Activated CD4-positive, alpha-beta memory T cell treated with anti-CD3 and anti-CD28 coated beads, Interleukin-2, amount 10 ng/mL, durations not matched to agents 7 days and 5 days (primary cell): ENCODE results near the gene CD247. TPM values are rescaled to one million over a fixed set of nuclear protein-coding genes. Genes with fewer than 3 reads are reported as not detected.

ENCODE experiments used
- CTCF ChIA-PET: fragments of 350-600 bp; sonication (Branson Sonifier 250); formaldehyde crosslinking; loops from one replicate; lab custom pipeline; 2021; ENCODE audit warnings: antibody characterized with exemption, inconsistent platforms; lab: Charles Lee
- POLR2A ChIA-PET: fragments of 350-600 bp; sonication (Branson Sonifier 250); formaldehyde crosslinking; loops from one replicate; lab custom pipeline; 2021; ENCODE audit warnings: antibody characterized with exemption; lab: Charles Lee
- DNase-seq: peaks from one replicate; pipeline ENCODE4 v3.0.0-alpha.2; 2020
- H3K27ac Mint-ChIP-seq: one replicate; pipeline ENCODE4 v1.8.0; 2021; ENCODE audit warnings: mild to moderate bottlenecking, mixed read lengths
- H3K27me3 Mint-ChIP-seq: one replicate; pipeline ENCODE4 v1.8.0; 2021; ENCODE audit warnings: mixed read lengths
- H3K36me3 Mint-ChIP-seq: one replicate; pipeline ENCODE4 v1.8.0; 2021; ENCODE audit warnings: low read depth, mixed read lengths
- H3K4me1 Mint-ChIP-seq: one replicate; pipeline ENCODE4 v1.8.0; 2021; ENCODE audit warnings: mixed read lengths
- H3K4me3 Mint-ChIP-seq: one replicate; pipeline ENCODE4 v1.8.0; 2021; ENCODE audit warnings: mild to moderate bottlenecking, mixed read lengths
- H3K9me3 Mint-ChIP-seq: one replicate; pipeline ENCODE4 v1.8.0; 2021; ENCODE audit warnings: mixed read lengths
- total RNA-seq, 2 experiments: library from RNA; stranded (reverse); gene quantifications; one replicate each; pipeline ENCODE4 v1.2.3, GENCODE V29; 2021

Gene CD247
- total RNA-seq, 2 experiments from 2014 or later: 239 to 242 TPM

DNA sequence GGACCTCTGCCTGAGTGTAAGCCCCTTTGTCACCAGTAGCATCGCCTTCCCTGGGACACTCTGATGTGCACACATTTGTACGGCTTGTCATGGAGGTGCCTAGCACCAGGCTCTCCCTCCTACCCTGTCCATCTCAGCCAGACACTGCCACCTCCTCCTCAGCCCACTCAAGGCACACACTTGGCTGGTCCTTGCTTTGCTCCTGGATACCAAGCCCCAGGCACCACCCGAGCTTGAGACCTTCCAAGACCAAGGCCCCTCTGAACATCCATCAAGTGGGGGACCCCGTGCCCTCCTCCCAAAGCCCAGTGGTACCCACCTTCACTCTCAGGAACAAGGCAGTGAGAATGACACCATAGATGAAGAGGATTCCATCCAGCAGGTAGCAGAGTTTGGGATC lies 78.0 kb downstream of the CD247 start:
- peaks cover 79% of the 10 kb centered on the region for H3K36me3 Mint-ChIP-seq
- no peaks in the 10 kb centered on the region for H3K9me3 Mint-ChIP-seq
- no peaks in the 10 kb centered on the region for H3K27me3 Mint-ChIP-seq
- H3K4me3 Mint-ChIP-seq: no peak overlapping the region
- ChIA-PET CTCF (interaction anchor here (1.3 to 5.2 kb wide), 5 partner anchors 10 to 220 kb away, joined by 4 to 34 read pairs (median 6); partner anchors contain the start of gene POU2F1), POLR2A (interaction anchor here (1.4 to 5.1 kb wide), 3 partner anchors 10 to 79 kb away, joined by 4 to 32 read pairs (median 22); partner anchors contain the start of gene CD247)
- no peak for DNase-seq
- peaks cover 85% of the 10 kb centered on the region for H3K4me1 Mint-ChIP-seq
- peak overlapping the region; percentile 63 for H3K27ac Mint-ChIP-seq

- peak overlapping the region; percentile 93 for H3K27ac Mint-ChIP-seq
- POLR2A ChIA-PET: interaction anchor here (1.4 to 5.1 kb wide), 5 partner anchors 8 to 219 kb away, joined by 4 to 32 read pairs (median 7); no protein-coding TSS in a partner anchor
- H3K4me1 Mint-ChIP-seq: peaks cover 83% of the 10 kb centered on the region
- H3K36me3 Mint-ChIP-seq: peaks cover 82% of the 10 kb centered on the region
- no peaks in the 10 kb centered on the region for H3K9me3 Mint-ChIP-seq
- no peak overlapping the region for H3K4me3 Mint-ChIP-seq
- no peaks in the 10 kb centered on the region for H3K27me3 Mint-ChIP-seq
- DNase-seq: no peak
- CTCF ChIA-PET: interaction anchor here (0.9 to 2.2 kb wide), 6 partner anchors 8 to 171 kb away, joined by 3 to 7 read pairs (median 4); no protein-coding TSS in a partner anchor
These were observed 78.9 kb downstream of the CD247 start for GRCh38 chr1:167439301-167439988.

DNA sequence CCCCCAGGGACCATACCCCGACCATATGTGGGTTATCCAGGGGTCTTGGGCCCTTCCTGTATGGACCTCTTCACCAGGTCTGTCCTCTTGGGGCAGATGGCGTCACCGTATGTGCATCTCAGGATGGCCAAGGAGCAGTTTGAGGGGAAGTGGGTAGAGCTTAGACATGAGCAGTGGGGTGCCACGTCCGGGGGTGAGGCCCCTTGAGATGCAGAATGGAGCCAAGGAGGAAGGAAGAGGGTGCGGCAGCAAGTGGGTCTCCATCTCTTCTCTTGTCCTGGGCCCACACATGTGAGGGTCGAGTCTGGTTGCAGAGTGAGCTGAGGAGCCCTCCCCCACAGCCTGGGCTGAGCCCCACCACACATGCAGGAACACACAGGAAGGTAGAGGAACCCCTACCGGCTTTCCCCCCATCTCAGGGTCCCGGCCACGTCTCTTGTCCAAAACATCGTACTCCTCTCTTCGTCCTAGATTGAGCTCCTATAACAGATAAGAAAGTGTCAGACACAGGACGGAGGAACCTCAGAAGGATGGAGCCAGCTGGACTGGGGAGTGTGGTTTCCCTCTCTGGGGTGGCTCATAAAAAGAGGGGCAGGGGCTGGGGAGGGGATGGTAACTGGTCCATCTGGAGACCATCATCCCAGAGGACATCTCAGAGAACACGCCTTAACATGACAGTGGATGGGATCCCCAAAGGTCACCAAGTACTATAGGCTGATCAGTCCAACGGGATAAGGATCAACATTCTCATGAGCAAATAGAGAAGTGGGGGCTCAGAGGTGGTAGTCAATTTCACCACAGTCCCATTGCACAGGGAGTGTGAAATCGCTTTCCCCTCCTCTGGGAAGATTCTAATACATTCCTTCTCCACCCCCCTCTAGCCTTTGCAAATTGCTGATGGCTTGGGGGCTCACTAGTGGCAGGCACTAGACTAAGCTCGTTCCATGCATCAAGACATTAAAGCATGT lies 79.9 kb downstream of the CD247 start:
- peak overlapping the region; percentile 93 for H3K27ac Mint-ChIP-seq
- H3K4me1 Mint-ChIP-seq: peaks cover 81% of the 10 kb centered on the region
- ChIA-PET POLR2A (interaction anchor here (1.0 to 2.6 kb wide), 9 partner anchors 9 to 218 kb away, joined by 3 to 24 read pairs (median 4); partner anchors contain the start of gene CD247), CTCF (interaction anchor here (0.9 to 2.2 kb wide), 13 partner anchors 9 to 371 kb away, joined by 3 to 11 read pairs (median 4); partner anchors contain the start of genes CD247 and CREG1)
- no peaks in the 10 kb centered on the region for H3K9me3 Mint-ChIP-seq
- peak overlapping the region; percentile 55 for H3K4me3 Mint-ChIP-seq
- DNase-seq: peak; percentile 58
- H3K36me3 Mint-ChIP-seq: peaks cover 80% of the 10 kb centered on the region
- H3K27me3 Mint-ChIP-seq: no peaks in the 10 kb centered on the region

DNA sequence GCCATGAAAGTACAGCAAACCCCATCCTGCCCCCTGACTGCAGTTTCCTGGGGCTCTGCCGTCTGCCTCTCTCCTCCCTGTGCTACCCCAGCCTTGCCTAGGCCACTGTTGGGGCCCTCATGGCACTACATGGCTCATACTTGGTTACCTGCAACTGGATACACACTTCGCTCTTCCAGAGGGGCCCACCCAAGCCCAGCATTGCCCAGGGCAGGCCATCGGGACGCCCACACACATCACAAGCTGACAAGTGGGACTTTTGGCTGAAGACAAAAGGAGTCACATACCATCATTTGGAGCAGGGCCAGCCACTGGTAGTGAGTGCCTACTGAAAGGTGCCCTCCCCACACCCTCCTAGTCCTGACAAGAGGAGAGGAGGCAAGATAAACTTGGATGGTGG lies 82.8 kb downstream of the CD247 start:
- Mint-ChIP-seq H3K4me3 (no peak overlapping the region), H3K27ac (peak overlapping the region; percentile 60), H3K4me1 (peaks cover 55% of the 10 kb centered on the region), H3K27me3 (no peaks in the 10 kb centered on the region), H3K36me3 (peaks cover 82% of the 10 kb centered on the region), H3K9me3 (no peaks in the 10 kb centered on the region)
- ChIA-PET CTCF (no interaction called here), POLR2A (no interaction called here)
- DNase-seq: no peak

- DNase-seq: no peak
- Mint-ChIP-seq H3K27me3 (no peaks in the 10 kb centered on the region), H3K36me3 (peaks cover 83% of the 10 kb centered on the region), H3K4me3 (no peak overlapping the region), H3K9me3 (no peaks in the 10 kb centered on the region), H3K27ac (no peak overlapping the region), H3K4me1 (peaks cover 55% of the 10 kb centered on the region)
- ChIA-PET POLR2A (no interaction called here), CTCF (interaction anchor here (2.6 kb wide), 1 partner anchor 99 kb away, joined by 9 read pairs; no protein-coding TSS in a partner anchor)
These were observed 84.0 kb downstream of the CD247 start for GRCh38 chr1:167434306-167434705.

GRCh38 chr1:167433884-167434283 lies 84.4 kb downstream of the CD247 start:
- CTCF ChIA-PET: interaction anchor here (0.6 to 2.6 kb wide), 2 partner anchors 100 to 375 kb away, joined by 3 to 9 read pairs; no protein-coding TSS in a partner anchor
- no peaks in the 10 kb centered on the region for H3K27me3 Mint-ChIP-seq
- DNase-seq: no peak
- H3K36me3 Mint-ChIP-seq: peaks cover 83% of the 10 kb centered on the region
- peak overlapping the region; percentile 17 for H3K27ac Mint-ChIP-seq
- no peaks in the 10 kb centered on the region for H3K9me3 Mint-ChIP-seq
- peaks cover 56% of the 10 kb centered on the region for H3K4me1 Mint-ChIP-seq
- POLR2A ChIA-PET: interaction anchor here (1.2 kb wide), 1 partner anchor 13 kb away, joined by 3 read pairs; no protein-coding TSS in a partner anchor
- H3K4me3 Mint-ChIP-seq: no peak overlapping the region

- ChIA-PET POLR2A (interaction anchor here (0.8 to 1.2 kb wide), 2 partner anchors 15 kb away, joined by 3 read pairs; no protein-coding TSS in a partner anchor), CTCF (interaction anchor here (1.3 to 2.6 kb wide), 2 partner anchors 101 to 112 kb away, joined by 3 to 9 read pairs; no protein-coding TSS in a partner anchor)
- Mint-ChIP-seq H3K4me3 (no peak overlapping the region), H3K27ac (peak overlapping the region; percentile 55), H3K9me3 (no peaks in the 10 kb centered on the region), H3K36me3 (peaks cover 78% of the 10 kb centered on the region), H3K4me1 (peaks cover 56% of the 10 kb centered on the region), H3K27me3 (no peaks in the 10 kb centered on the region)
- DNase-seq: no peak
These were observed 85.5 kb downstream of the CD247 start for GRCh38 chr1:167432780-167433179.

GRCh38 chr1:167431909-167432650 lies 86.2 kb downstream of the CD247 start:
- POLR2A ChIA-PET: interaction anchor here (0.8 to 1.7 kb wide), 2 partner anchors 14 to 15 kb away, joined by 3 to 6 read pairs; no protein-coding TSS in a partner anchor
- peaks cover 53% of the 10 kb centered on the region for H3K4me1 Mint-ChIP-seq

DNA sequence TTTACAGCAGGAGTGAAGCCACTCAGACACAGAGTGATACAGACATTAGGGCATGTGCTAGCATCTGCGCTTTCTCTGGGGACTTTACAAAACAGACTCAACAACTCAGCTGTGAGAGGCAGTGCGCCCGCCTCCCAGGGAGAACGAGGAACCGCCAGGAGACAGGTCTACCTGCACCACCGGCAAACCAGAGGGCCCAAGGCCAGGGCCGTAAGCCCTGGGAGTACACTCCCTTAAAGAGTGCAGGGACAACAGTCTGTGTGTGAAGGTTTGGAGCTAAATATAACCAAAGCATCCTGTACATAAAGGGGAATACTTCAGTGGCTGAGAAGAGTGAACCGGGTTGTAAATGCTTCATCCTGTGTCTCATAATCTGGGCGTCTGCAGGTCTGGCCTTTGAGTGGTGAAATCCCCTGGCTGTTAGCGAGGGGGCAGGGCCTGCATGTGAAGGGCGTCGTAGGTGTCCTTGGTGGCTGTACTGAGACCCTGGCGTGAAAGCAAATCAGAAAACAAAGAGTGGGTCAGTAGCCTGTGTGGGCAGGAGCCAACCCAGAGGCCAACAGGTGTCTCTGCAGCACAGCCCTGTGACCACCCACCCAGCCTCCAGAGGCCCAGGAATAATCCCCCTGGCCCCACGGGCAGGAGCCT lies 86.9 kb downstream of the CD247 start:
- Mint-ChIP-seq H3K27ac (peak overlapping the region; percentile 47), H3K4me3 (no peak overlapping the region), H3K36me3 (peaks cover 65% of the 10 kb centered on the region), H3K9me3 (no peaks in the 10 kb centered on the region), H3K27me3 (no peaks in the 10 kb centered on the region), H3K4me1 (peaks cover 46% of the 10 kb centered on the region)
- ChIA-PET POLR2A (interaction anchor here (1.1 to 1.7 kb wide), 2 partner anchors 16 to 58 kb away, joined by 3 to 6 read pairs; no protein-coding TSS in a partner anchor), CTCF (no interaction called here)
- no peak for DNase-seq

More at GRCh38 chr1:167431909-167432650, 86.2 kb downstream of the CD247 start:
- H3K9me3 Mint-ChIP-seq: no peaks in the 10 kb centered on the region
- H3K4me3 Mint-ChIP-seq: no peak overlapping the region
- CTCF ChIA-PET: interaction anchor here (1.3 to 2.6 kb wide), 2 partner anchors 102 to 113 kb away, joined by 3 to 9 read pairs; no protein-coding TSS in a partner anchor
- H3K36me3 Mint-ChIP-seq: peaks cover 72% of the 10 kb centered on the region
- H3K27me3 Mint-ChIP-seq: no peaks in the 10 kb centered on the region
- DNase-seq: no peak
- peak overlapping the region; percentile 1 for H3K27ac Mint-ChIP-seq

GRCh38 chr1:167430849-167431242 lies 87.5 kb downstream of the CD247 start:
- peaks cover 41% of the 10 kb centered on the region for H3K4me1 Mint-ChIP-seq
- peaks cover 59% of the 10 kb centered on the region for H3K36me3 Mint-ChIP-seq
- no peaks in the 10 kb centered on the region for H3K9me3 Mint-ChIP-seq
- no peak overlapping the region for H3K4me3 Mint-ChIP-seq
- ChIA-PET CTCF (no interaction called here), POLR2A (interaction anchor here (1.1 to 1.7 kb wide), 2 partner anchors 17 to 58 kb away, joined by 3 to 6 read pairs; no protein-coding TSS in a partner anchor)
- H3K27me3 Mint-ChIP-seq: no peaks in the 10 kb centered on the region
- peak overlapping the region; percentile 33 for H3K27ac Mint-ChIP-seq
- DNase-seq: no peak

DNA sequence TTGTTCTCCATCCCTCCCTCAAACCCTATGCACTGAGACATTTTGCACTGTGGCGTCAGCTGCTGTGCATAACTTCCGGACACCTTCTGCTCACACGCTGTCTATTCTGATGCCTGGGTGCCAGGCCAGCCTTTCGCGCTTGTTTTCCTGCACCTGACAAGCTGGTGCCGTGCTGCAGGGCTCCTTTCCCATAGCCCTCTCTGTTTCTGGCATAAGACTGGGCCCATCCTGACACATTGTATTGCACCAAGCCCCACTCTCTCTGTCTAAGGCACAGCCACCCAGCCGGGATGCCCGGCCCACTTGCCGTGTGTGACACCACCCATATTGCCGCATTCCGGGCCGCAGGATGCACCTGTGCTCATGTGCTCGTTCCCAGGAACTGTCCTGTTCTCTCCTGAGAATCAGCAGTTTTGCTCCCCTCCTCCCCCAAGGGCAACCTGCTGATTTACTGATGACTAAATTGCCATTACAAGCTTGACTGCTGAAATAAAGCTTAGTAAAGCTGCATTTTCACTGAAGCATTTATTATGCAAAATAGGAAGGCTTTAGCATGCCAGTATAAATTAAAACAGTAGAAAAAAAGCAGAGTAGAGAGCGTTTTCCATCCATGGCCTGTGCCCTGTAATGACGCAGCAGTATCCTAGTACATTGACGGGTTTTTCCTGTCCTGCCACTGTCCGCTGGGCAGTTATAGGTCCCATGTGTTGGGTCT lies 88.0 kb downstream of the CD247 start:
- H3K4me3 Mint-ChIP-seq: no peak overlapping the region
- no peaks in the 10 kb centered on the region for H3K27me3 Mint-ChIP-seq
- CTCF ChIA-PET: no interaction called here
- H3K27ac Mint-ChIP-seq: peak overlapping the region; percentile 28
- no peak for DNase-seq
- POLR2A ChIA-PET: interaction anchor here (0.6 to 1.1 kb wide), 2 partner anchors 14 to 59 kb away, joined by 3 to 6 read pairs; no protein-coding TSS in a partner anchor
- no peaks in the 10 kb centered on the region for H3K9me3 Mint-ChIP-seq
- H3K36me3 Mint-ChIP-seq: peaks cover 54% of the 10 kb centered on the region
- H3K4me1 Mint-ChIP-seq: peaks cover 35% of the 10 kb centered on the region
